ENCODE data around the gene CLIC6. TPM values are rescaled to one million over a fixed set of nuclear protein-coding genes. Genes with fewer than 3 reads are reported as not detected.

The CLIC6 gene
- total and polyA plus RNA-seq, 2 experiments from 2014 or later, result 1.1 to 1.5 TPM

DNA sequence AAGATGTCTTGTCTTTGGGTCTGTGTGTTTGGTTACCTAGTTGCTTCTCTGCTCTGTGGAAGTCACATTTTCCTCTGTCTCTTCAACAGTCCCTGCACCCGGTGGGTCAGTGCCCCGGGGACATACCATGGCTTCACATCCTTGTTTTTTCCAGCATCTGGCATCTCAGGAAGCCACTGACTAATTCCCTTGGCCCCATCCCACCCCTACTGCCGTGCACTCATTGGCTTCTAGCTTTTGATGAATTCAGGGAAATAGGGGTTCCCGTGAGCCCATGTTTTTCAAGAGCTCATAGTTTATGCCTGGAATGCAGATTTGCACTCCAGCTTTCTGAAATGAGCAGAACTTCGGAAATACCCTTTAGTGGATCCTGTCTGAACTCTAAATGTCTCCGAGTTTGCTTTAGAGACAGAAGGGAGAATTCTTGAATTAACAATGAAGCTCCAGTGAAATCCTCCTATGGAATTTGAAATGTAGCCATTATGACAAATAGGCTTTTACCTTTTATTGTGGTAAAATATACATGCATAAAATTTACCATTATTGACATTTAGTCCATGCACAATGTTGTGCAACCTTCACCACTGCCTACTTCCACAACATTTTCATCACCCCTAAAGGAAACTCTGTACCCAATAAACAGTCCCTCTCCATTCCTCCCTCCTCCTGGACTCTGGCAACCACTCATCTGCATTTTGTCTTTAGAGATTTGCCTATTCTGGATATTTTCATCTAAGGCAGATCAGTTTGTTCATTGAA, 67.5 kb downstream of the CLIC6 start (continued):
- TF ChIP-seq, protein P1, sequence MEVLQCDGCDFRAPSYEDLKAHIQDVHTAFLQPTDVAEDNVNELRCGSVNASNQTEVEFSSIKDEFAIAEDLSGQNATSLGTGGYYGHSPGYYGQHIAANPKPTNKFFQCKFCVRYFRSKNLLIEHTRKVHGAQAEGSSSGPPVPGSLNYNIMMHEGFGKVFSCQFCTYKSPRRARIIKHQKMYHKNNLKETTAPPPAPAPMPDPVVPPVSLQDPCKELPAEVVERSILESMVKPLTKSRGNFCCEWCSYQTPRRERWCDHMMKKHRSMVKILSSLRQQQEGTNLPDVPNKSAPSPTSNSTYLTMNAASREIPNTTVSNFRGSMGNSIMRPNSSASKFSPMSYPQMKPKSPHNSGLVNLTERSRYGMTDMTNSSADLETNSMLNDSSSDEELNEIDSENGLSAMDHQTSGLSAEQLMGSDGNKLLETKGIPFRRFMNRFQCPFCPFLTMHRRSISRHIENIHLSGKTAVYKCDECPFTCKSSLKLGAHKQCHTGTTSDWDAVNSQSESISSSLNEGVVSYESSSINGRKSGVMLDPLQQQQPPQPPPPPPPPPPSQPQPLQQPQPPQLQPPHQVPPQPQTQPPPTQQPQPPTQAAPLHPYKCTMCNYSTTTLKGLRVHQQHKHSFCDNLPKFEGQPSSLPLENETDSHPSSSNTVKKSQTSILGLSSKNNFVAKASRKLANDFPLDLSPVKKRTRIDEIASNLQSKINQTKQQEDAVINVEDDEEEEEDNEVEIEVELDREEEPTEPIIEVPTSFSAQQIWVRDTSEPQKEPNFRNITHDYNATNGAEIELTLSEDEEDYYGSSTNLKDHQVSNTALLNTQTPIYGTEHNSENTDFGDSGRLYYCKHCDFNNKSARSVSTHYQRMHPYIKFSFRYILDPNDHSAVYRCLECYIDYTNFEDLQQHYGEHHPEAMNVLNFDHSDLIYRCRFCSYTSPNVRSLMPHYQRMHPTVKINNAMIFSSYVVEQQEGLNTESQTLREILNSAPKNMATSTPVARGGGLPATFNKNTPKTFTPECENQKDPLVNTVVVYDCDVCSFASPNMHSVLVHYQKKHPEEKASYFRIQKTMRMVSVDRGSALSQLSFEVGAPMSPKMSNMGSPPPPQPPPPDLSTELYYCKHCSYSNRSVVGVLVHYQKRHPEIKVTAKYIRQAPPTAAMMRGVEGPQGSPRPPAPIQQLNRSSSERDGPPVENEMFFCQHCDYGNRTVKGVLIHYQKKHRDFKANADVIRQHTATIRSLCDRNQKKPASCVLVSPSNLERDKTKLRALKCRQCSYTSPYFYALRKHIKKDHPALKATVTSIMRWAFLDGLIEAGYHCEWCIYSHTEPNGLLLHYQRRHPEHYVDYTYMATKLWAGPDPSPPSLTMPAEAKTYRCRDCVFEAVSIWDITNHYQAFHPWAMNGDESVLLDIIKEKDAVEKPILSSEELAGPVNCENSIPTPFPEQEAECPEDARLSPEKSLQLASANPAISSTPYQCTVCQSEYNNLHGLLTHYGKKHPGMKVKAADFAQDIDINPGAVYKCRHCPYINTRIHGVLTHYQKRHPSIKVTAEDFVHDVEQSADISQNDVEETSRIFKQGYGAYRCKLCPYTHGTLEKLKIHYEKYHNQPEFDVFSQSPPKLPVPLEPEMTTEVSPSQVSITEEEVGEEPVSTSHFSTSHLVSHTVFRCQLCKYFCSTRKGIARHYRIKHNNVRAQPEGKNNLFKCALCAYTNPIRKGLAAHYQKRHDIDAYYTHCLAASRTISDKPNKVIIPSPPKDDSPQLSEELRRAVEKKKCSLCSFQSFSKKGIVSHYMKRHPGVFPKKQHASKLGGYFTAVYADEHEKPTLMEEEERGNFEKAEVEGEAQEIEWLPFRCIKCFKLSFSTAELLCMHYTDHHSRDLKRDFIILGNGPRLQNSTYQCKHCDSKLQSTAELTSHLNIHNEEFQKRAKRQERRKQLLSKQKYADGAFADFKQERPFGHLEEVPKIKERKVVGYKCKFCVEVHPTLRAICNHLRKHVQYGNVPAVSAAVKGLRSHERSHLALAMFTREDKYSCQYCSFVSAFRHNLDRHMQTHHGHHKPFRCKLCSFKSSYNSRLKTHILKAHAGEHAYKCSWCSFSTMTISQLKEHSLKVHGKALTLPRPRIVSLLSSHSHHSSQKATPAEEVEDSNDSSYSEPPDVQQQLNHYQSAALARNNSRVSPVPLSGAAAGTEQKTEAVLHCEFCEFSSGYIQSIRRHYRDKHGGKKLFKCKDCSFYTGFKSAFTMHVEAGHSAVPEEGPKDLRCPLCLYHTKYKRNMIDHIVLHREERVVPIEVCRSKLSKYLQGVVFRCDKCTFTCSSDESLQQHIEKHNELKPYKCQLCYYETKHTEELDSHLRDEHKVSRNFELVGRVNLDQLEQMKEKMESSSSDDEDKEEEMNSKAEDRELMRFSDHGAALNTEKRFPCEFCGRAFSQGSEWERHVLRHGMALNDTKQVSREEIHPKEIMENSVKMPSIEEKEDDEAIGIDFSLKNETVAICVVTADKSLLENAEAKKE (CRISPR knock-in tag; IDR thresholded peaks at IDR 0.05), result no peak
- no peak for TF ChIP-seq ZNF331 (CRISPR knock-in tag; IDR thresholded peaks at IDR 0.05; ENCODE audit: low read depth)
- TF ChIP-seq, protein P2, sequence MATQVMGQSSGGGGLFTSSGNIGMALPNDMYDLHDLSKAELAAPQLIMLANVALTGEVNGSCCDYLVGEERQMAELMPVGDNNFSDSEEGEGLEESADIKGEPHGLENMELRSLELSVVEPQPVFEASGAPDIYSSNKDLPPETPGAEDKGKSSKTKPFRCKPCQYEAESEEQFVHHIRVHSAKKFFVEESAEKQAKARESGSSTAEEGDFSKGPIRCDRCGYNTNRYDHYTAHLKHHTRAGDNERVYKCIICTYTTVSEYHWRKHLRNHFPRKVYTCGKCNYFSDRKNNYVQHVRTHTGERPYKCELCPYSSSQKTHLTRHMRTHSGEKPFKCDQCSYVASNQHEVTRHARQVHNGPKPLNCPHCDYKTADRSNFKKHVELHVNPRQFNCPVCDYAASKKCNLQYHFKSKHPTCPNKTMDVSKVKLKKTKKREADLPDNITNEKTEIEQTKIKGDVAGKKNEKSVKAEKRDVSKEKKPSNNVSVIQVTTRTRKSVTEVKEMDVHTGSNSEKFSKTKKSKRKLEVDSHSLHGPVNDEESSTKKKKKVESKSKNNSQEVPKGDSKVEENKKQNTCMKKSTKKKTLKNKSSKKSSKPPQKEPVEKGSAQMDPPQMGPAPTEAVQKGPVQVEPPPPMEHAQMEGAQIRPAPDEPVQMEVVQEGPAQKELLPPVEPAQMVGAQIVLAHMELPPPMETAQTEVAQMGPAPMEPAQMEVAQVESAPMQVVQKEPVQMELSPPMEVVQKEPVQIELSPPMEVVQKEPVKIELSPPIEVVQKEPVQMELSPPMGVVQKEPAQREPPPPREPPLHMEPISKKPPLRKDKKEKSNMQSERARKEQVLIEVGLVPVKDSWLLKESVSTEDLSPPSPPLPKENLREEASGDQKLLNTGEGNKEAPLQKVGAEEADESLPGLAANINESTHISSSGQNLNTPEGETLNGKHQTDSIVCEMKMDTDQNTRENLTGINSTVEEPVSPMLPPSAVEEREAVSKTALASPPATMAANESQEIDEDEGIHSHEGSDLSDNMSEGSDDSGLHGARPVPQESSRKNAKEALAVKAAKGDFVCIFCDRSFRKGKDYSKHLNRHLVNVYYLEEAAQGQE (IDR thresholded peaks at IDR 0.05; ENCODE audit: unreplicated experiment), result no peak

DNA sequence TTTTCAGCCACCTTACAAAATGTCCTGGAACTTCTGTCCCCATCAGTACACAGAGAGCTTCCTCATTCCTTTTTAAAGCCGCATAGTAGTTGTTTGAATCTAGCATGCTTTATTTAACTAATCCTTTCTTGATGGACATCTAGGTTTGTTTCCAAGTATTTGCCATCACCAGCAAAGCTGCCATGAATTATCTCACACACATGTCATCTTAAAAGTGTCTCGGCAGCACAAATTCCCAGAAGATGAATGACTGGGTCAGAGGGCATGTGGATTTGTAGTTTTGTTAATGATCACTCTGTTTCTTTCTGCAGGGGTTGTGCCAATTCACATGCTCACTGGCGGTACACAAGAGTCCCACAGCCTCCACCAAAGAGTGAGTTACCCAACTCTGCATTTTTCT, 68.3 kb downstream of the CLIC6 start:
- Mint-ChIP-seq H3K27me3 (ENCODE audit: insufficient read depth, low read depth, poor library complexity) (peaks cover 4% of the 10 kb centered on the region), H3K4me3 (no peak overlapping the region), H3K27ac (no peak overlapping the region), H3K9me3 (no peaks in the 10 kb centered on the region; the same call in 2 of the 3 replicates), H3K36me3 (ENCODE audit: low read depth) (no peaks in the 10 kb centered on the region), H3K4me1 (no peaks in the 10 kb centered on the region; the same call in 2 of the 3 replicates)
- Histone ChIP-seq H3K79me2 (replicated peaks; ENCODE audit: insufficient read depth) (no peaks in the 10 kb centered on the region), H3K9me2 (ENCODE audit: insufficient read depth) (peaks cover 14% of the 10 kb centered on the region; the same call in 1 of the 2 replicates), H3K4me3 (no peak overlapping the region), H3F3A (replicated peaks; ENCODE audit: low read depth) (no peaks in the 10 kb centered on the region), H3K4me2 (no peak overlapping the region), H4K20me1 (replicated peaks; ENCODE audit: insufficient read depth) (no peaks in the 10 kb centered on the region), H3K27me3 (ENCODE audit: insufficient read depth) (no peaks in the 10 kb centered on the region), H3K27ac (ENCODE audit: low read depth) (no peak overlapping the region), H3K36me3 (ENCODE audit: insufficient read depth) (no peaks in the 10 kb centered on the region), H2AFZ (no peak overlapping the region), H3K4me1 (ENCODE audit: insufficient read depth) (no peaks in the 10 kb centered on the region)
- TF ChIP-seq EZH2phosphoT487 (IDR thresholded peaks at IDR 0.05; ENCODE audit: unreplicated experiment), result no peak
- TF ChIP-seq, protein P3, sequence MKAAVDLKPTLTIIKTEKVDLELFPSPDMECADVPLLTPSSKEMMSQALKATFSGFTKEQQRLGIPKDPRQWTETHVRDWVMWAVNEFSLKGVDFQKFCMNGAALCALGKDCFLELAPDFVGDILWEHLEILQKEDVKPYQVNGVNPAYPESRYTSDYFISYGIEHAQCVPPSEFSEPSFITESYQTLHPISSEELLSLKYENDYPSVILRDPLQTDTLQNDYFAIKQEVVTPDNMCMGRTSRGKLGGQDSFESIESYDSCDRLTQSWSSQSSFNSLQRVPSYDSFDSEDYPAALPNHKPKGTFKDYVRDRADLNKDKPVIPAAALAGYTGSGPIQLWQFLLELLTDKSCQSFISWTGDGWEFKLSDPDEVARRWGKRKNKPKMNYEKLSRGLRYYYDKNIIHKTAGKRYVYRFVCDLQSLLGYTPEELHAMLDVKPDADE (IDR thresholded peaks at IDR 0.05), result no peak
- DNase-seq (ENCODE audit: low spot score) (no peak), ATAC-seq (no peak)

Data from GM23338 (cell line).